ENCODE measurements around the gene YPEL2.
A peak's percentile ranks its signal among the peaks of the same experiment; 100 is the strongest.

YPEL2 gene

DNA sequence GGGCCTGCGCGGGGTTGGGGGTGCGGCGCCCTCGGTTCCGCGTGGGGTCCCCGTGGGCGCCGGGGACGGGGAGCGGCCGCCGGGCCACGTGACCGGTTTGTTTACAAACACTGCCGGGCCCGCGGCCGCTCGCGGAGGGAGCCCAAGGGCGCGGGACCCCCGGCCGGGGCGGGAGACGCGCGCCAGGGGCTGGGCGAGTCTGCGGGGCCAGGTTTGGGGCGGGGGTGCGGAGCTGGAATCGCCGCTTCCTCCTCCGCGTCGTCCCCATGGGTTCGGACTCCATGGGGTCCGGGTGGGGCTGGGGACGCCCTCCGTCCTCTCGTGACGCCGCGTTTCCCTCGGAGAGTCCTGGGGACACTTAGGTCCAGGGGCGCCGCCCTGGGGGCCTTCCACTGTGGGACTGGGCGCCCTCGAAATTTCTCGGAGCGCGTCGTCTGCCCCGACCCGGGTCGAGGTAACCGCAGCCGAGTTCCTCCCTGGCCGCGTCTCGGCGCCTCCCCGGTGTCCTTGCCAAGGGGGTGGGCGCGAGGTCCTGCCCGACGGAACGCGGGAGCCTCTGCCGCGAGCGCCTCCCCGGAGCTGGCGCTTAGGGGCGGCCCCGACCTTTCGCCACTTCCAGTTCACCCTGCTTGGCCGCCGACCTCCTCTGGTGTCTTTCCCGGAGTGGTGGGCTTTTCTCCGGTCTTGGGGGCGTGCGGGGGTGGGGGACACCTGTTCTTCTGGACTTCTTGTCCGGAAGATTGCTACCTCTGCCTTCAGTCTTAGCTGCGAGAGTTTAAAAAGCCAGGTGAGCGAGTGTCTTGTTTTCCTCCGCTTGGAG is 684 bp downstream of the YPEL2 start:
- peak; percentile 71 for DNase-seq

DNA sequence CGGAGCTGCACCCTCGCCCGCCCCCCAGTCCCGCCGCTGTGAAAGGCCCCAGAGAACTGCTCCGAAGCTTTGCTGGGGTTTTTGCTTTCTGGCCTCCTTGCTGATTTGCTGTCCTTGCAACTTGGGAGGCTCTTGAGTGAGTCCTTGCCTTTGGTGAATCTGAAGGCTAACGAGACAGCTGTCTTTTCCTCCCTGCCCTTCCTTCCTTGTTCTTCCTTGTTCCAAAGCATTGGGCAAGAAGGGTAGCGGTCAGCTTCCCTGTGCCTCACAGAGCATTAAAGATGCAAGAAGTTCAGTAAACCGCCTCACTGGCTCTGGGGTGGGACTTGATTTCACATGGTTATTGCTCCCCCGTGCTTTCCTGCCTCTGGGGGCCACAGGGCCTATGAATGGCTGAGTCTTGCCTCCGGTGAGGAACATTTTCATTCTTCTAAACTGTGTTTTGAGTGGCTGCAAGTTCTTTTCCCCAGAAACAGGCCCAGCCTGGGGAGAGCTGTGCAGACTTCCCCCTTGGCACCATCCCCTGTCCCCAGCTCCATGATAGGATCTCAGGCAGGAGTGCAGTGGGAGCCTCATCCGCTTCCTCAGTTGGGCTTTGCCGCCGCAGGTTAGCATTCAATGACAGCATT is 1.4 kb downstream of the YPEL2 start:
- peak; percentile 69 for DNase-seq

DNA sequence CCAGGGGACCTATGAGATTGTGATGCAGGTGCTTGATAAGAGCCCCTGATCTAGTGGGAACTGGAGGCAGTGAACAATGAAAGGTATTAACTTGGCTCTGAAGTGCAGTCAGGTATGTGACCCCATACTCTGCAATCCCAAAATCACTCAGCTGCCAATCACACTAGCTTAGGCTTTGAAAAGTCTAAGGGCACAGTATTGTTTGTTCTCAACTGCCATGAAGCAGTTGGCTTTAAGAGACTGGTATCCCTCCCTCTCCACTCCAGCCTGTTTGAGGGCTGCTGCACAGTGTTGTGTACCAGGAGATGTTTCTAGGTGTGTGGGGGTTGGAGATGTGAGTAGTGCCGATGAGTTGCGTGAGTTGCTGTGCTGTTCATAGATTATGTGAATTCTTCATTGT is 2.4 kb downstream of the YPEL2 start:
- peak; percentile 55 for DNase-seq

DNA sequence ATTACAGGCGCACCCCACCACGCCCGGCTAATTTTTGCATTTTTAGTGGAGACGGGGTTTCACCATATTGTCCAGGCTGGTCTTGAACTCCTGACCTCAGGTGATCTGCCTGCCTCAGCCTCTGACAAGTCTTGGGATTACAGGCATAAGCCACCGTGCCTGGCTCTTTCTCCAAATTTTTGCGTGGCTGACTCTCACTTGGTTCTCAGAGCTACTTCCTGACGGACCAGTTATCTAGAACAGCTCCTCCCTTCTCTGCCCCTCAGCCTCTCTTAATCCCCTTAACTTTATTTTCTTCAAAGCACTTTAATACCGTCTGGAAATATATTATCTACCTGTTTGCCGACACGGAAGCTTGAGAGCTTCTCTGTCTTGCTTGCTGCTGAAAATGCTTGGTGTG is 4.2 kb downstream of the YPEL2 start:
- peak; percentile 60 for DNase-seq

DNA sequence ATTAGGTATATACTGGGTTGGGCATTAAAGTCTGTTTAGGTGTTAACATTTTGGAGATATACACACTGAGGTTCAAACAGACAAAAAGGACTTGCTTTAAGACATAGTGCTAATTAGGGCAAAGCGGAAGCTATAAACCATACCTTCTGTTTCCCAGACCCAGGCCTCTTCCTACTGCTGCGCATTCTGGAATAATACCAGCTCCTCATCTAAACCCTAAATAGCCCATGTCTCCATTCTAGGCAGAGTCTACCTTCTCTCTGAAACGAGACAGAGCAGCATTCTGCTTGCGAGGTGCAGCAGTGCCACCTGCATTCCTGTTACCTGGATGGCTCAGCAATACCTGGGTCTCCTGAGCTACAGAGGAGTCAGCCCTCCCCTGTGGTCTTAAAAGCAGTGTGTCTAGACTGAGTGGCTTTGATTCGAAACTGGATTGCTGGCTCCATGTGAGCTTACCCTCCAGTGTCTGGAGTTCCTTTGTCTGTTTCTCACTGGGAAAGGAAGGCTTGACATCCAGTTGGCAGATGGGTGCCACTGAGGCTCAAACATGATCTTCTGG is 6.4 kb downstream of the YPEL2 start:
- peak; percentile 86 for DNase-seq

DNA sequence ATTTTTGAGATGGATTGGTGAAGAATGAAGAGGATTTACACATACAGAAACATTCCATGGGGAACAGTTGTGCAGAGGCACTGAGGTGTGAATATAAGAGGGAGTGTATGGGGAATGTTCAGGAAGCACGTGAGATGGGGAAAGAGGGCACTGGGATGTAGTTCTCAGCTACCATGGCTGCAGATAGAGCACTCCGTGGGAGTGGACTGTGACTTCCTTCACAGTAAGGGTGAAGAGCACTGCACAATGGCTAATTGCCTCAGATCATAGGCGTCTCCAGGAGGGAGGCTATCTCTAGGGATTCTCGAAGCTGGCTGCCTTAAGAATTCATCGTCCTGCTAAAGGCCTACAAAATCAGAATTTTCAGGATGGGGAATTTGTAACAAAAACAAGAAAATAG is 7.0 kb downstream of the YPEL2 start:
- DNase-seq: peak; percentile 52

DNA sequence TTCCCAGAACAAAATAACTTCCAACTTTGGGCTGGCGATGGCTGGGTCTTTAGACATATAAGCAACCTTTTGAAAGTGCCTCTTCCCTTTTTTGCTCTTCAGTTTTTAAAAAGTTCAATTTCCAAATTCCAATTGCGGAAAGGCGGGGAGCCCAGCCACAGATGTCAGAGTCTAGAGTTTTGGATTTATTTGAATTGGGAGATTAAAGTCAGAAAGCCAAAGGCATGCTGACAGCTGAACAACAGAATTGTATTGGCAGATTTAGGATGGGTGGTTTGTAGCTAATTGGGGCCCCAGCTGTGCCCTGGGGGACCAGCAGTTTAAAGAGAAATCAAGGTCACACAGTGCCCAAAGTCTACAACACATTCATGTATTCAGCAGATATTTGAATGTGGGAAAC is 10.5 kb downstream of the YPEL2 start:
- DNase-seq: no peak

DNA sequence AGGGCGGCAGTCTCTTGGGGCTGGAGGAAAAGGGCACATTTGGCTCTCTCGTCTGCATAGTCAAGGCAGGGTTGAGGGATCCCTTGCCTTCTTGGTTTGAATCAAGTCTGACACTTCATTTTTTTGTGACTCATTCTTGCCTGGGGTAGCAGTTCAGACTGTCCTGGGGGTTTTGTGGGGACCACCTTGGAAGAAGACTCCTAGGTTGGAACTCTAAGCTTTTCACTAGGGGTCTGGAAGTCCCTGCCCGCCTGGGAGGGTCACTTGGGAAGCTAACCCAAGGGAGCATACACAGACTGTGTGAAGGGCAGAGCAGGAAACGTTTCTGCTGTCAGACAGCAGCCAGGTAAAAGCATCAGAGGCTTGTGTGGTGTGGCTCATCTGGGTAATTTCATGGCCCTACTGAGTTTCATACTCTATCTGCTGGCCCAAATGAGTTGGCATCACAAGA is 11.3 kb downstream of the YPEL2 start:
- DNase-seq: peak; percentile 62

DNA sequence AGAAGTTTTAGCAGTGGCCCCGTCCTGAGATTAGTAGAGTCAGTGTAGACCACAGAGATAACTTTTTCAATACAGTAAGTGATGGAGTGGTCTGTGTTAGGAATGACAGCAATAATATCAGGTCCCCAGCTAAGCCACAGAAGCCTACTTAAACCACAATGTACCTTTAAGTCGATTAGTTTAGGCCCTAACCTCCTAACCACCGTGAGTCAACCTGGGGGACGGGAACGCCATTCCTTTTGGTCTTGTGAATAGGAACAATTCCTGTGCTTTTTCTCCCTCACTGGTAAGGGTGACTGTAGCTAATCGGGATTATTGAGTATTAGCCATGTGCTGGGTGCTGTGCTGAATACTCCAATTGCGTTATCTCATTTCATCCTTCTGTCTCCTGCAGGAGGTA is 14.0 kb downstream of the YPEL2 start:
- DNase-seq: no peak

DNA sequence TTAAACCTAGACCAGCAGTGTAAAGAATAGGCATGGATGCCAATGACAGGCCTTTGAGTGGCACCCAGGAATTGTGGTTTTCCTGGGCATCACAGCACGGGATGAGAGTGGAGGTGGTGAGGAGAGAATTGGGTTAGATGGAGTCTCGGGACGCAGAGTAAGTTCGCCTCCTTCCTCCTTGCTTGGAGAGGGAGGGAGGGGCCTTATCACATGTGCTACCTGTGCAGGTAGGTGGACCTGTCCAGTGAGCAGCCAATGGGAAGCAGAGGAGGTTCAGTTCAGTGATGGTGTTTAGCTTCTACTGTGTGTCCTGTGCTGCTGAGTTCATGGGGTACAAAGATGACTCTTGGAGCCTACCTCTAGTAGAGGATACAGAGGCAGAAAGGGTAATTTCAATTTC is 14.9 kb downstream of the YPEL2 start:
- DNase-seq: no peak

DNA sequence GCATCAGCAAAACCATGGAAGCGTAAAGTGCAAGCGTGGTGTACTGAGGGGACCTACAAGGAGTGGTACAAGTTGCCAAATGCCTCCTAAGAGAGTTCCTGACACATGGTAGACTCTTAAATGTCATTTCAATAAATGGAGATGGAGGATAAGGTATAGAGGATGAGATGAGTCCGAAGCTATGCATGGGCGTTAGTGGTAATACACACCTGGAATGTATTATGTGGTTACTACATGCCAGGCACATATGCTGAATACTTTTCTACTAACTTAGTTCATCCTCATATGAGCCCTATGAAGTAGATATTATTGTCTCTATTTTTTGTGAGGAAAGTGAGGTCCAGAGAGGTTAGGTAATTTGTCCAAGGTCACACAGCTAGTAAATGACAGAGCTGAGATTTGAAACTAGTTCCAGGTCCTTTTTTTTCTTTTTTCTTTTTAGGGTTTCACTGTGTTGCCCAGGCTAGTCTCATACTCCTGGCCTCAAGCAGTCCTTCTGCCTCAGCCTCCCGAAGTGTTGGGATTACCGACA is 15.5 kb downstream of the YPEL2 start:
- DNase-seq: no peak

DNA sequence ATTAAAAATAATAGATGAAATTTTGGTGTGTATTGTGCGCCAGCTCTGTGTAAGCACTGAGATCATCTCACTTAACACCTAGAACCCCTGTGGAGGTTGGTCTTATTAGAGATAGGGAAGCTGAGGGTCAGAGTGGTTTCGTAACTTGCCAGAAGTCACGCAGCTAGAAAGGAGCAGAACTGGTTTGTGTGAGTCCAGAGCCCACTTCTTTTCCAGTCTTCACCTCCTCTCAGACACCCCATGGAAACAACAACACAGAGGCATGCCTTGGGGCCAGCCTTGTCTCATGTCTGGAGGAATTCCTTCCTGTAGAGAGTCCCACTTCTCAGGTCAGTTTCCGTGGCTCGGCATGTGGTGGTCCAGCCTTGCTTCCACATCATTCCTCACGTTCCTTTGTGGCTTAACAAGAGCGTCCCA is 16.5 kb downstream of the YPEL2 start:
- peak; percentile 98 for DNase-seq

DNA sequence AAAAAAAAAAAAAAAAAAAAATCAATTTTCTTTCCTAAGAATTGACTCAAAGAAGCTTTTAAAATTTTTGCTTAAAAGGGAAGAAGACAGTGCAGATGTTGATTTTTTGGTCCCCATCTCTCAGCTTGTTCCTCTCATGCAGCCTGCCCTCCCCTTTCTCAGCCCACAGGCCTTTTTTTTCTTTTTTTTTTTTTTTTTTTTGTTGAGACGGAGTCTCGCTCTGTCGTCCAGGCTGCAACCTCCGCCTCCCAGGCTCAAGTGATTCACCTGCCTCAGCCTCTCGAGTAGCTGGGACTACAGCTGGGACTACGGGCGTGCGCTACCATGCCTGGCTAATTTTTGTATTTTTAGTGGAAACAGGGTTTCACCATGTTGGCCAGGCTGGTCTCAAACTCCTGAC is 17.7 kb downstream of the YPEL2 start:
- DNase-seq: peak; percentile 83

DNA sequence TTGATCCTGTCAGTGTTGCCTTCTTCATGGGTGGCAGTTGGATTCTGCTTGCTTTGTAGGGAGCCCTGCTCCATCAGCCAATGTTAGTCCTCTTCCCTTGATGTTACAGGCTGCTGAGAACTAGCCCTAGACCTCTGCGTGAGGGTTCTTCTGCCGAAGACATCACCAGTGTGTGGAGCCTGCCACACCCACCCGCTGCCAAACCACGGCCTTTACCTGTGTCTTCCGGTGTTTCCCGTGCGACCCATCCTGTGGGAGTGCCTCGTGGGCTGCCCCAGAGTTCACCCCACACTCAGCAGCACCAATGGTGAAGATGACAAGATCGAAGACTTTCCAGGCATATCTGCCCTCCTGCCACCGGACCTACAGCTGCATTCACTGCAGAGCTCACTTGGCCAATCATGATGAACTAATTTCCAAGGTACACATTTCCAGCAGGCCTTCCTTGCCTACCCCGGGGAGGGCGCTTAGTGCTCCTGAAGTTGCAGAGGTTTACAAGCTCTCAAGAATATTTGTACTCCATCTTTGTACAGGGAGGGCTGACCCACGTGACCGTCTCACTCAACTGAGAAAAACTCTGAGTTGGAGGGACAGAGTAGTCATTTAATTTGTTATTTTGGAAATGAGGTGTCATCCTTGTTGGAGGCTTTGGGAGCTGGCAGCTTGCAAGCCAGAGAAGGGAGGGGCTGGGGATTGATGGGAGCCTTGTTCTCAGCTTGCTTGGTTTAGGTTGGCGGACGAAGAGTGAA is 21.8 kb downstream of the YPEL2 start:
- DNase-seq: no peak

DNA sequence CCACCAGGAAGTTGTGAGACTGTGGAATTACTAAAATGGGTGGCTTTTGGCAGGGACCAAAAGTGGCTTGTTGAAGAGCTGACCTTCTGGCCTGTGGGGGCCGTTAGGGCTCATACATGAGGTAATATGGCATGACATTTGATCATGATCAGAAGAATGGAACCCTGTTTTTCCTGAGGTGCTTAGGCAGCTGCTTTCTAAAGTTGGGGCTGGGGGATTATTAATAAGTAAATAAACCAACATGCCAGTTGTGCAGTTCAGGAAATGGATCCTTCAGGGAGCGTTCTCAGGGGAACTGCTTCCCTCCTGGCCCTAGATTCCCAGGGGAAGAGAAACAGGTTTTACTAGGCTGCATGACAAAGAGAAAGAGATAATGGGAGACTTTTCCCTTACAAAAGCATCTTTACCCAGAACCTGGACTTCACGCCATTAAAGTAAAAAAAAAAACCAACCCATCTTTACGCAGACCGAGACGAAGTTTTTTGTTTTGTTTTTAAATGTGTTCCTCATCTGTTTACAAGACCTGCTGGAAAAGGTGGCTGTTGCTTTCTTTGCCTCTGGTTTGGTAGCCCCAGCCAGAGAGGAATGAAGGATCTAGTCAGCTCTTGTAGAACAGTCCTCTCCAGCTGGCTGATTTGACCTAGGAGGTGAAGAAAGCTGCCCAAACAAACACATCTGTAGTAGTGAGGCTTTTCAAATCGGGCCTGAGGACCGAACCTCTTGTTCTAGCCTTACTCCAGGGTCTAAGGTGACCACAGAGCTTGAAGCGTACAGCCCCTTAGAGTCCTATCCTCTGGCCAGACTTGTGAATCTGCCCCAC is 22.7 kb downstream of the YPEL2 start:
- DNase-seq: no peak

DNA sequence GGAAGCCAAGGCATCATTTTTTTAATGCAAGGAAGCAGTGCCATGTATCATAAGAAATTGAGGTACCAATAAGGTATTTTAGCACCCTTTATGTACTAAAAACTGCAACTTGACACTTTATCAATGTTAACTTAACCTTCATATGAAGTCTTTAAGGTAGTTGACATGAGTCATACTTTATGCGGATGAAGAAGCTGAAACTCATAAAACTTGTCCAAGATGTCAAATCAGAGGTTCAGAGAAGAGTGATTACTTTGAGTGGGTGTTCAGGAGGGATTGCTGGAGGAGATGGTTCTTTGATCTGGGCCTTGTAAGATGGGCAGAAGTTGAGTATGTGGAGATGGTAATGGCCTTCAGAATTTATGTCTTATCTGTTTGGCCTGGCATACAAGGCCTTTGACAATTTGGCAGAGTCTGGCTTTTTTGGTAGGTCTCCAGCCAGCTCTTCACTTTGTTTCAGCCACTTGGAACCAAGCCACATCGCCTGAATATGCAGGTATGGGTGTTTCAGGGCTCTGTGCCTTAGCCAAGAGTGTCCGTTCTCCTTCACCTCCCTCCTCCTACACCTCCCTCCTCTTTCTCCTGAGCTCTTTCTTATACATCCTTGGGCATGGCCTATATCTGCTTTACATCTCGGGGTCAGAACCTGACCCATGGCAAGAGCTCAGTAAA is 23.7 kb downstream of the YPEL2 start:
- DNase-seq: no peak

DNA sequence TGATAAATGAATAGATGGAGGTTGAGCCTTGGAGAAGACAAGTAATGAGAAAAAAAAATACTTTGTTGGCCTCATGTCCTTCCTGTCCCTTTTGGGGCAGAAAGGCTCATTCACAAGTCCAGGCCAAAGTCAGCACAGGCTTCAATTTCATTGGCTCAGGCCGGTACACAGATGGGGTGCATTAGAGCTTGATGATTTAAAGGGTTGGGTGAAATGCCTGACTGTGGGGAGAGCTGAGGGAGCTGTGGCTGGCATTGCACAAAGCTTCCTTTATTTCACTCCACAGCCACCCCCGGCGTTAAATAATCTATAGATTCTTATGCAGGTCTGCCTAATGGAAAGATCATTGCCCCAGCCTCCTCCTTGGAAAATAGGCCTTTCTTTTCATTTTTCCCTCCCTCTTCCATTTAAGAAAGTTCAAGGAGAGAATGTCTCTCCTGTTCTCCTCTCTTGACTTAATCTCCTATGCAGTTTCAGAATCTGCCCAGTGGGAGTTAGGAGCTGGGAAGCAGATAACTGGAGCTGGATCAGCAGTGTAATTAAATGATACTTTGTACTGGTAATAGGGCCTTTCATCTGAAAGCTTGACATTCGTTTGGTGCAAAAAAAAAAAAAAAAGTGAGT is 24.4 kb downstream of the YPEL2 start:
- no peak for DNase-seq

DNA sequence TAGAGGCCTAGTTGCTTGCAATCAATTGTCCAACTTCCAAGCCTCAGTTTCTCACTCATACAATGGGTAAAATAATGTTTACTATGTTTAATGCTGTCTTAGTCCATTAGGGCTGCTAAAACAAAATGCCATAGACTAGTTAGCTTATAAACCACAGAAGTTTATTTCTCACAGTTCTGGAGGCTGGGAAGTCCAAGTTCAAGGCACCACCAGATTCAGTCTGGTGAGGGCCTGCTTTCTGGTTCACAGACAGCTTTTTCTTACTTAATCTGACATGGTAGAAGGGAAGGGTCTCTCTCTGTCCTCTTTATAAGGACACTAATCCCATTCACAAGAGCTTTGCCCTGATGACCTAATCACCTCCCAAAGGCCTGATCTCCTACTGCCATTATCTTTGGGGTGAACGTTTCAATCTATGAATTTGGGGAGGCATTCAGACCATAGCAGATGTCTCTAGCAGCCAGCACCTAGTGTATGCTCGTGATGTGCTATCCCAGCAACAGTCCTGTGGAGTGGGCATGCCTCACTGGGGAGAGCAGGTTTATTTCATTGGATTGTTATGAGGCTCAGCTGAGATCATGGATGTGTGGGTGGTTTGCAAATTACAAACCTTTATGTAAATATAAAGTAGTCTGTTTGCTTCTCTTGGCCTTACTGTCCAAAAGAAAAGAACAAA is 25.2 kb downstream of the YPEL2 start:
- DNase-seq: no peak

DNA sequence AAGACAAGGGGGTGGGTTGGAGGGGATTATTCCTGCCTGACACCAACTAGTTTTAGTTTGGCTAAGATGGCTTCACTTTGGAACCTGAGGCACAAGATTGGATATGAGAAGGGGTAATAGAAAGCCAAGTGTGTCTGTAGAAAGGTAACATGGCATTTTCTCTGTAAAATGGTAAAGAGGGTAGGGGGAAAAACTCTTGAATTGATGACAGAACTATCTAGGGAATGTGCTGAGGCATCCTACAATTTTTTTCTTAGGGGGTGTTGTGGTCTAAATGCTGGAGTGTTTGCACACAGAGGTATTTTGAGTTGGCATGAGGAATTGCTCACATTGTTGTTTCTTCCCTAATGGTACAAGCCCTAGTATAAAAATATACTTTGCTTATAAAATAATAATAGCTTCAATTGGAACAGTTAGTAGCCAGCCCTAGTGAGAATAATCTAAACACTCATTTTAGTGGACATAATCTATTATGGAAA is 25.8 kb downstream of the YPEL2 start:
- DNase-seq: no peak

DNA sequence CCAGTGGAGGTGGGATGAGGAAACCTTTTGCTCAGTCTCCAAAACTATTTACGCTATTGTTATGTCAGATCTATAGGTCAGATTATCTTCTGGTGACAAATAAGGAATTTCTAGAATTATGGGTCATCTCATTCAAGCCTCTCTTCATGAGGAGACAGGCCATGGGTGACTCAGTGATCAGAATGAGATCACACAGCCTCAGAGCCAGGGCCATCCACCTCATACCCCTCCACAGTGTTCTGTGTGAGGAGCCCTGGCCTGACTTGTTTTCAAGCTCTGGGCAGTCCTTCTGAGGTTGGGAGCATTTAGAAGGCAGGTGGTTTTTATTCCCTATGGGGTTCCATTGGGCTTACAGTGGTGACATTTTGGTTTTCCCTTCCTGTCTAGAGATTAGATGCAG is 26.5 kb downstream of the YPEL2 start:
- peak; percentile 83 for DNase-seq

DNA sequence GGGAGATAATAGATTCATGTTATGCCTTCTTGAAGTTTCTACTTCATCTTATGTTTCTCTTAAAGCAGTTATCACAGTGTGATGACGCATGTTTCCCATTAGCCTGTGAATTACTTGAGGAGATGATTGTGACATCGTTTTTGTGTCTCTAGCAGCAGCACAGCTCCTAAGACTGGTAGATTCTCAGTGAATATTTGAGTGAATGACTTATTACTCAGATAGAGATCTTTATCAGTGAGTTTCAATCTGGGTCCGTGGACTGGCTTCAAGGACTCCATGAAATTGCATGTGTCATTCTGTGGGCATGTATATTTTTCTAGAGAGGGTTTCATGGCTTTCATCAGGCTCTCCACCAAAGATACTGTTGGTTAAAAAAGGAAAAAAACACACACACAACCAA is 29.9 kb downstream of the YPEL2 start:
- DNase-seq: no peak
